Neural crest cell (in vitro differentiated cells): ENCODE data around the gene CALN1. TPM values are rescaled to one million over a fixed set of nuclear protein-coding genes. Genes with fewer than 3 reads are reported as not detected.

Experiments
- DNase-seq: peaks from one replicate; pipeline ENCODE4 v3.0.0; 2021; ENCODE audit warnings: low read depth, mixed read lengths, low spot score
- H3K27ac Mint-ChIP-seq: one replicate; pipeline ENCODE4 v1.8.0; 2021; ENCODE audit warnings: mild to moderate bottlenecking, mixed read lengths; ENCODE audit not compliant: unreplicated experiment
- H3K27me3 Mint-ChIP-seq: 2 replicates; pipeline ENCODE4 v1.8.0; 2021; ENCODE audit warnings: low read depth, mild to moderate bottlenecking, mixed read lengths
- H3K36me3 Mint-ChIP-seq: 2 replicates; pipeline ENCODE4 v1.8.0; 2021; ENCODE audit warnings: low read depth, mild to moderate bottlenecking, mixed read lengths
- H3K4me1 Mint-ChIP-seq: 2 replicates; pipeline ENCODE4 v1.8.0; 2021; ENCODE audit warnings: mixed read lengths
- H3K4me3 Mint-ChIP-seq: one replicate; pipeline ENCODE4 v1.8.0; 2021; ENCODE audit warnings: mild to moderate bottlenecking, mixed read lengths
- H3K9me3 Mint-ChIP-seq: 2 replicates; pipeline ENCODE4 v1.8.0; 2021; ENCODE audit warnings: mixed read lengths
- total RNA-seq: library from RNA; stranded (reverse); gene quantifications from 2 replicates; pipeline ENCODE4 v1.2.1, GENCODE V29; 2021
- TF ChIP-seq, protein P1 (sequence below): fragments of 200-600 bp; sonication (generic); conservative IDR thresholded peaks from 2 replicates; pipeline ENCODE4 v1.5.0; 2021; ENCODE audit warnings: antibody characterized with exemption, mild to moderate bottlenecking

Gene CALN1
- total RNA-seq, 1 donor from 2014 or later, result 0.51 TPM

- Mint-ChIP-seq H3K27ac (no peak overlapping the region), H3K9me3 (peaks cover 9% of the 10 kb centered on the region), H3K4me3 (no peak overlapping the region), H3K36me3 (no peaks in the 10 kb centered on the region), H3K27me3 (peaks cover 17% of the 10 kb centered on the region), H3K4me1 (peaks cover 3% of the 10 kb centered on the region)
- TF ChIP-seq, protein P1, sequence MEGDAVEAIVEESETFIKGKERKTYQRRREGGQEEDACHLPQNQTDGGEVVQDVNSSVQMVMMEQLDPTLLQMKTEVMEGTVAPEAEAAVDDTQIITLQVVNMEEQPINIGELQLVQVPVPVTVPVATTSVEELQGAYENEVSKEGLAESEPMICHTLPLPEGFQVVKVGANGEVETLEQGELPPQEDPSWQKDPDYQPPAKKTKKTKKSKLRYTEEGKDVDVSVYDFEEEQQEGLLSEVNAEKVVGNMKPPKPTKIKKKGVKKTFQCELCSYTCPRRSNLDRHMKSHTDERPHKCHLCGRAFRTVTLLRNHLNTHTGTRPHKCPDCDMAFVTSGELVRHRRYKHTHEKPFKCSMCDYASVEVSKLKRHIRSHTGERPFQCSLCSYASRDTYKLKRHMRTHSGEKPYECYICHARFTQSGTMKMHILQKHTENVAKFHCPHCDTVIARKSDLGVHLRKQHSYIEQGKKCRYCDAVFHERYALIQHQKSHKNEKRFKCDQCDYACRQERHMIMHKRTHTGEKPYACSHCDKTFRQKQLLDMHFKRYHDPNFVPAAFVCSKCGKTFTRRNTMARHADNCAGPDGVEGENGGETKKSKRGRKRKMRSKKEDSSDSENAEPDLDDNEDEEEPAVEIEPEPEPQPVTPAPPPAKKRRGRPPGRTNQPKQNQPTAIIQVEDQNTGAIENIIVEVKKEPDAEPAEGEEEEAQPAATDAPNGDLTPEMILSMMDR, result no peak
- DNase-seq, result no peak
Measured at GRCh38 chr7:72283309-72283708, 128.8 kb downstream of the CALN1 start.

- DNase-seq, result no peak
- TF ChIP-seq, protein P1, result no peak
- Mint-ChIP-seq H3K9me3 (peaks cover 12% of the 10 kb centered on the region), H3K36me3 (no peaks in the 10 kb centered on the region), H3K27me3 (peaks cover 12% of the 10 kb centered on the region), H3K4me1 (peaks cover 3% of the 10 kb centered on the region), H3K27ac (no peak overlapping the region), H3K4me3 (no peak overlapping the region)
Measured at GRCh38 chr7:72281308-72281707, 130.8 kb downstream of the CALN1 start.

GRCh38 chr7:72279203-72279602 lies 132.9 kb downstream of the CALN1 start:
- Mint-ChIP-seq H3K27me3 (peaks cover 12% of the 10 kb centered on the region), H3K36me3 (no peaks in the 10 kb centered on the region), H3K9me3 (peaks cover 12% of the 10 kb centered on the region), H3K27ac (no peak overlapping the region), H3K4me3 (no peak overlapping the region), H3K4me1 (no peaks in the 10 kb centered on the region)
- TF ChIP-seq, protein P1, result no peak
- no peak for DNase-seq

- DNase-seq, result no peak
- no peak overlapping the region for H3K27ac Mint-ChIP-seq
- H3K36me3 Mint-ChIP-seq, result no peaks in the 10 kb centered on the region
- peaks cover 10% of the 10 kb centered on the region for H3K27me3 Mint-ChIP-seq
- H3K4me1 Mint-ChIP-seq, result no peaks in the 10 kb centered on the region
- H3K4me3 Mint-ChIP-seq, result no peak overlapping the region
- H3K9me3 Mint-ChIP-seq, result peaks cover 10% of the 10 kb centered on the region
- TF ChIP-seq, protein P1, result no peak
Measured at GRCh38 chr7:72278550-72278949, 133.6 kb downstream of the CALN1 start.

DNA sequence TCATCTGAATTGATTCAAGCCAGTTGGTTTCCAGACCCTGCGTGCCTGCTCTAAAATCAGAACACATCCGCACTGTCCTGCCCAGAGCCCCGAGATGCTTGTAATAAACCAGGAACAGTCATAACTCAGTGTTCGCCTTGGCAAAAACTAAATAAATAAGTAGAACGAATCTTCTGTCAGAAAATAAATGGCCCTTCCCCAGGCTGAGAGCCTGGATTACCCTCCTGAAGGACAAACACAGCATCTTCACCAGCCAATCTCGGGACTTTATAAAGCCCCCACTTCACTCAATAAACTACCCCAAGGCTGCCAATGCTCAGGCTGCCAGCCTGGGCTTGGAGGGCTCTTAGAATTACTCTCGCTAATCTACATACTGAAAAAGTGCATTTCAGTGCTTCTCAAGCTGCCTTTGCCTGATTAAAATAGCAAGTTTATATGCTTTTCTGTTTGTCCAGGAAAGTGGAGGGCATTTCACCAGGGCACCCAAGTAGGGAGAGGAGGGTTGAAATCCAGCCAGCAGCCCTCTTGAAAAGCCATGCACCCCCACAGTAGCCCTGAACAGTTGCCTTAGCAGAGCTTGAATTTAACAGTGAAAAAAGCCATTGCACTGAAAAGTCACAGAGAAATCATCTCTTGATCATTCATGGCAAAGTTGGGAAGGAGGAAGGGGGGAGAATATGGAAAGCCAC lies 136.6 kb downstream of the CALN1 start:
- DNase-seq, result no peak
- TF ChIP-seq, protein P1, result no peak
- no peak overlapping the region for H3K27ac Mint-ChIP-seq
- H3K4me3 Mint-ChIP-seq, result no peak overlapping the region
- peaks cover 5% of the 10 kb centered on the region for H3K9me3 Mint-ChIP-seq
- peaks cover 9% of the 10 kb centered on the region for H3K27me3 Mint-ChIP-seq
- H3K4me1 Mint-ChIP-seq, result no peaks in the 10 kb centered on the region
- no peaks in the 10 kb centered on the region for H3K36me3 Mint-ChIP-seq
